Non-pigmented ciliary epithelial cell (primary cell): Measurements from ENCODE around the gene DDX27.

Experiments
- DNase-seq: peaks from one replicate; pipeline ENCODE4 v3.0.0-alpha.2; 2010; ENCODE audit warnings: low read depth

The DDX27 gene

DNA sequence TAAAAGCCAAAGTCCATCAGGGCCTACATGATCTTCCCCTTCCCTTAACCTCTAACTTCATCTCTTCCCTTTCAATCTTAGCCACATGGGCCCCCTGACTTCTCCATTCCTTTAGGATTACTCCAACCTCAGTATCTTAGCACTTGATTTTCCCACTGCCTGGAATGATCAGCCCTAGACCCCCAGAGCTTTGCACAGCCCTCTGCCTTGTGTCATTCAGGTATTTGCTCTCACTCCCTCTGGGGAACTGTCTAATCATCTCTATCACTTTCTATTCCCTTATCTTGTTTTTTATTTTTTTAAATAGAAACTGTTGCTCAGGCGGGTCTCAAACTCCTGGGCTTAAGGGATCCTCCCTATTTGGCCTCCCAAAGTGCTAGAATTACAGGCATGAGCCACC lies 72.0 kb downstream of the DDX27 start:
- DNase-seq, result no peak

DNA sequence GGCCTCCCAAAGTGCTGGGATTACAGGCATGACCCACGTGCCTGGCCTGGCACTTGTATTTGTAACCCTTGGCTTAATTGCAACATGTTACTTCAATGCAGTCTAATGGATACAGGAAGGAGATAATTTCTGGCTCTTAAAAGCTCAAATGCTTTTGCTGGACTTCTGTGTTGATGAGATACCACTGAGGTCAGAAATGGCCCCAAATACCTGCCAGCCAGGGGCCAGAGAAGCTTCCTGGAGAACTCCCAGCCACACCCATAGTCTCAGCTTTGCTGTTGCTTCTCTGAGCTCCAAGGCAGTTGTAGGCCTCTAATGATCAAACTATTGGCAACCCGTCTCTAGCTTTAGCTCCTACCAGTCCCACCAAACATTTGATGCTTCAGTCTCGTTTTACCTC lies 72.8 kb downstream of the DDX27 start:
- DNase-seq, result no peak

DNA sequence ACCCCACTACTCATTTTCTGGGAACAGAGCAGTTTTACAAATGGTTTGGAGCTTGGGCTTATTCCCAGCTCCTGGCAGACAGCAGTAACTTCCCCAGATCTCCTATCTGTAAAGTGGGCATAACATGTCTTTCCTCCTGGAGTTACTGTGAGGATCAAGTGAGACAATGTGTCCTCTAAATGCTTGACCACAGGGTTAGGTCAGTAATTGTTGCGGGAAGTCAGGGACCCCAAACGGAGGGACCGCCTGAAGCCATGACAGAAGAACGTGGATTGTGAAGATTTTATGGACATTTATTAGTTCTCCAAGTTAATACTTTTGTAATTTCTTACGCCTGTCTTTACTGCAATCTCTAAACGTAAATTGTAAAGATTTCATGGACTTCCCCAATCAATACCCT lies 73.9 kb downstream of the DDX27 start:
- DNase-seq, result no peak
